ENCODE results near the gene IFI16. TPM values are rescaled to one million over a fixed set of nuclear protein-coding genes. Genes with fewer than 3 reads are reported as not detected.

The IFI16 gene
- total RNA-seq, 1 donor from 2014 or later: 21.9 TPM

- Histone ChIP-seq H3K27me3 (ENCODE audit: low read depth) (no peaks in the 10 kb centered on the region), H3K4me3 (no peak overlapping the region), H3K27ac (replicated peaks) (no peak overlapping the region), H3K36me3 (no peaks in the 10 kb centered on the region), H3K4me1 (no peaks in the 10 kb centered on the region), H3K9me3 (replicated peaks) (no peaks in the 10 kb centered on the region)
- TF ChIP-seq, protein P1, sequence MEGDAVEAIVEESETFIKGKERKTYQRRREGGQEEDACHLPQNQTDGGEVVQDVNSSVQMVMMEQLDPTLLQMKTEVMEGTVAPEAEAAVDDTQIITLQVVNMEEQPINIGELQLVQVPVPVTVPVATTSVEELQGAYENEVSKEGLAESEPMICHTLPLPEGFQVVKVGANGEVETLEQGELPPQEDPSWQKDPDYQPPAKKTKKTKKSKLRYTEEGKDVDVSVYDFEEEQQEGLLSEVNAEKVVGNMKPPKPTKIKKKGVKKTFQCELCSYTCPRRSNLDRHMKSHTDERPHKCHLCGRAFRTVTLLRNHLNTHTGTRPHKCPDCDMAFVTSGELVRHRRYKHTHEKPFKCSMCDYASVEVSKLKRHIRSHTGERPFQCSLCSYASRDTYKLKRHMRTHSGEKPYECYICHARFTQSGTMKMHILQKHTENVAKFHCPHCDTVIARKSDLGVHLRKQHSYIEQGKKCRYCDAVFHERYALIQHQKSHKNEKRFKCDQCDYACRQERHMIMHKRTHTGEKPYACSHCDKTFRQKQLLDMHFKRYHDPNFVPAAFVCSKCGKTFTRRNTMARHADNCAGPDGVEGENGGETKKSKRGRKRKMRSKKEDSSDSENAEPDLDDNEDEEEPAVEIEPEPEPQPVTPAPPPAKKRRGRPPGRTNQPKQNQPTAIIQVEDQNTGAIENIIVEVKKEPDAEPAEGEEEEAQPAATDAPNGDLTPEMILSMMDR (IDR thresholded peaks at IDR 0.05; ENCODE audit: borderline replicate concordance): no peak
- intact Hi-C loops (cut with micrococcal nuclease): no loop called here
- no peak for DNase-seq
Observed at GRCh38 chr1:159084152-159084551, 74.4 kb downstream of the IFI16 start.

- H3K4me3 ChIP-seq: no peak overlapping the region
- H3K27ac ChIP-seq (replicated peaks): no peak overlapping the region
- H3K9me3 ChIP-seq (replicated peaks): no peaks in the 10 kb centered on the region
- DNase-seq: no peak
- TF ChIP-seq, protein P1 (IDR thresholded peaks at IDR 0.05; ENCODE audit: borderline replicate concordance): no peak
- intact Hi-C loops (cut with micrococcal nuclease): no loop called here
- H3K36me3 ChIP-seq: no peaks in the 10 kb centered on the region
- H3K4me1 ChIP-seq: no peaks in the 10 kb centered on the region
- H3K27me3 ChIP-seq (ENCODE audit: low read depth): peaks cover 2% of the 10 kb centered on the region
Observed at GRCh38 chr1:159084867-159085266, 75.2 kb downstream of the IFI16 start.

DNA sequence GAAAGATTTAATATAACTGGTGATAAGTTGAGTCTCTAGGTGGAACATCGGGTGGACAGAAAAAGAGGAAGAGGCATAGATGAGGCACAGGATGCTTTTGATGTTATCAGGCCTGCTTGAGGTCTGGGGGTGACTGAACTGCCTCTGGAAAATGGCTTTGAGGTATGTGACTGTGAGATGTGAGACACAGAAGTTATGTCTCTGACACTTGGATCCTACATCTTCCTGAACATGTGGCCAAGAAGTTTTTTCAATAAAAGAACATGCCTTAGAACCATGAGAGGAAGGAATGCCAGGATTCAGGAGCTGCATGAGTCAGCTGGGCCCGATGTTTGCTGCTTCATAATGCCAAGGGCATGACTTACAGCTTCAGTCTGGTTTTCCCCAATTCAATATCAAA lies 78.3 kb downstream of the IFI16 start:
- TF ChIP-seq, protein P1 (IDR thresholded peaks at IDR 0.05; ENCODE audit: borderline replicate concordance): no peak
- H3K4me1 ChIP-seq: no peaks in the 10 kb centered on the region
- DNase-seq: no peak

GRCh38 chr1:159088546-159089183 lies 79.0 kb downstream of the IFI16 start:
- no peaks in the 10 kb centered on the region for H3K4me1 ChIP-seq
- no peak overlapping the region for H3K27ac ChIP-seq (replicated peaks)
- H3K9me3 ChIP-seq (replicated peaks): no peaks in the 10 kb centered on the region
- DNase-seq: no peak
- intact Hi-C loops (cut with micrococcal nuclease): no loop called here
- TF ChIP-seq, protein P1 (IDR thresholded peaks at IDR 0.05; ENCODE audit: borderline replicate concordance): no peak
- H3K36me3 ChIP-seq: no peaks in the 10 kb centered on the region
- H3K4me3 ChIP-seq: no peak overlapping the region
- H3K27me3 ChIP-seq (ENCODE audit: low read depth): peaks cover 3% of the 10 kb centered on the region

More for the DNA sequence above, 78.3 kb downstream of the IFI16 start:
- H3K27ac ChIP-seq (replicated peaks): no peak overlapping the region
- H3K27me3 ChIP-seq (ENCODE audit: low read depth): peaks cover 3% of the 10 kb centered on the region
- H3K36me3 ChIP-seq: no peaks in the 10 kb centered on the region
- intact Hi-C loops (cut with micrococcal nuclease): no loop called here
- no peaks in the 10 kb centered on the region for H3K9me3 ChIP-seq (replicated peaks)
- H3K4me3 ChIP-seq: no peak overlapping the region

DNA sequence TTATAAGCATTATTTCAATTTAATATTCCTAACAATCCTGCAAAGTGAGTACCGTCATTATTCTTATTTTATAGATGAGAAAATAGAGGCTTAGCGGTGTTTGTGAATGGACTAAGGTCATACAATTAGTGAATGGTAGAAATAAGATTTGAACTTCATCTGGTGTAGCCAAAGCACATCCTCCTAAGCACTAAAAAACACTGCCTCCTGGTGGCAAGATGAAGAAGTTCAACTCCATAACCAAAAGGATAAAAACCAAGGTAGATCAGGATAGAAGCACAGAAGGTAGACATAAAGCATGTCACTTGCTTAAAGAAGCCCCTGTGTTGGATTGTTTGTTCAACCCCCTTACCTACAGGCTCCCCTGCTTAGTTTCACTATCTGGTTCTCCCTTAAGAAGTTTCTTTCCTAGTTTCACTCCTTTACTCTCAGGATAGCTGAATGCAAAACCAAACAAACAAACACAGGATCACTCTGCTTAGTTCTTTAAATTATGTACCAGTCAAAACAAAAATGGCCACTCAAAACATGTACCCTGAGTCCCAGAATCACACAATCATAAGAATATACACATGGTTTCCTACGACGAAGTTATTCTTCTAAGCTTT lies 79.6 kb downstream of the IFI16 start:
- H3K27ac ChIP-seq (replicated peaks): no peak overlapping the region
- no peaks in the 10 kb centered on the region for H3K4me1 ChIP-seq
- no peak overlapping the region for H3K4me3 ChIP-seq
- H3K9me3 ChIP-seq (replicated peaks): no peaks in the 10 kb centered on the region
- DNase-seq: no peak
- TF ChIP-seq, protein P1 (IDR thresholded peaks at IDR 0.05; ENCODE audit: borderline replicate concordance): peak; percentile 51
- no peaks in the 10 kb centered on the region for H3K36me3 ChIP-seq
- peaks cover 4% of the 10 kb centered on the region for H3K27me3 ChIP-seq (ENCODE audit: low read depth)
- intact Hi-C loops (cut with micrococcal nuclease): no loop called here
